ENCODE data around the gene B4GALNT2.

Gene B4GALNT2

GRCh38 chr17:49191917-49192741 lies 59.6 kb downstream of the B4GALNT2 start:
- H3K4me3 ChIP-seq (ENCODE audit: low read depth, low read length), result peak overlapping the region; percentile 83
- DNase-seq (ENCODE audit: low read depth, low spot score), result peak; percentile 41
- ChIA-PET CTCF (interaction anchor here (0.9 to 17.4 kb wide), 8 partner anchors 10 to 106 kb away, joined by 3 to 165 read pairs (median 3); partner anchors contain the start of gene PHOSPHO1), POLR2A (interaction anchor here (0.7 kb wide), 1 partner anchor 45 kb away, joined by 4 read pairs; no protein-coding TSS in a partner anchor)
- TF ChIP-seq, protein P1, sequence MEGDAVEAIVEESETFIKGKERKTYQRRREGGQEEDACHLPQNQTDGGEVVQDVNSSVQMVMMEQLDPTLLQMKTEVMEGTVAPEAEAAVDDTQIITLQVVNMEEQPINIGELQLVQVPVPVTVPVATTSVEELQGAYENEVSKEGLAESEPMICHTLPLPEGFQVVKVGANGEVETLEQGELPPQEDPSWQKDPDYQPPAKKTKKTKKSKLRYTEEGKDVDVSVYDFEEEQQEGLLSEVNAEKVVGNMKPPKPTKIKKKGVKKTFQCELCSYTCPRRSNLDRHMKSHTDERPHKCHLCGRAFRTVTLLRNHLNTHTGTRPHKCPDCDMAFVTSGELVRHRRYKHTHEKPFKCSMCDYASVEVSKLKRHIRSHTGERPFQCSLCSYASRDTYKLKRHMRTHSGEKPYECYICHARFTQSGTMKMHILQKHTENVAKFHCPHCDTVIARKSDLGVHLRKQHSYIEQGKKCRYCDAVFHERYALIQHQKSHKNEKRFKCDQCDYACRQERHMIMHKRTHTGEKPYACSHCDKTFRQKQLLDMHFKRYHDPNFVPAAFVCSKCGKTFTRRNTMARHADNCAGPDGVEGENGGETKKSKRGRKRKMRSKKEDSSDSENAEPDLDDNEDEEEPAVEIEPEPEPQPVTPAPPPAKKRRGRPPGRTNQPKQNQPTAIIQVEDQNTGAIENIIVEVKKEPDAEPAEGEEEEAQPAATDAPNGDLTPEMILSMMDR (IDR thresholded peaks at IDR 0.05; ENCODE audit: insufficient read depth, low read length, missing control alignments), result peak; percentile 40

DNA sequence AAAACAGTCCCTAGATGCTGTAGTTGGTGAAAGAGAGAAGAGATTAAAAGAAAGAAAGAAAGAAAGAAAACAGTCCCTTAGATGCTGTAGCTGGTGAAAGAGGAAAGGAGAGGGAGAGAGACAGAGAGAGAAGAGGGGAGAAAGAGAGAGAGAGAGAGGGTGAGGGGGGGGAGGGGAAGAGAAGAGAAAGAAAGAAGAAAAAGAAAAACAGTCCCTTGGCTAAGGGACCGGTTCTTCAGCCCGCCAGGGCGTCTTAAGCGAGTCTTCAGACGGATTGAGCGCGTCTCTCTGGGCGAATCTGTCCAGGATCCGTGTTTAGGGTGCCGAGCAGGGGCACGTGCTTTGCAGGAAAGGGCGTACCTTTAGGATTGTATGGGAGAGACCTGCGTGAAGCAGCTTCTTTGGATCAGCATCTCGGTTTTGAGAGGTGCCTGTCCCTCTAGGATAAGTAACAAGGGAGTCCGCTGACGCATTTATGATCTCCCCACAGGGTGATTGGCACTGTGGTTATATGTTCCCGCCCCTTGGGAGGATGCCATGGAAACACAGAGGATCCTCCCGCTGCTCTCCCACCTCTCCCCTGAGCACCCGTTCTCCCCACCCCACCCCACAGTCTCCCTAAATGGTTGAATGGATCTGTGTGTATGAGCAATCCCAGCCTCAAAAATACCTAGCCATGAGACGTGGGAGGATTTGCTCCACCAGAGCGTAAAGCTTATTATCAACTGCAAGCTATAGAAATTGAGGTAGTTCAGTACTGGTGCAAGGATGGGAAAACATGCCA lies 61.1 kb downstream of the B4GALNT2 start:
- POLR2A ChIA-PET, result interaction anchor here (0.6 kb wide), 1 partner anchor 134 kb away, joined by 3 read pairs; no protein-coding TSS in a partner anchor
- DNase-seq (ENCODE audit: low read depth, low spot score), result no peak
- TF ChIP-seq, protein P1 (IDR thresholded peaks at IDR 0.05; ENCODE audit: insufficient read depth, low read length, missing control alignments), result no peak
- CTCF ChIA-PET, result interaction anchor here (1.1 to 17.4 kb wide), 2 partner anchors 14 to 34 kb away, joined by 3 to 165 read pairs; partner anchors contain the start of gene PHOSPHO1
- H3K4me3 ChIP-seq (ENCODE audit: low read depth, low read length), result peak overlapping the region; percentile 83

DNA sequence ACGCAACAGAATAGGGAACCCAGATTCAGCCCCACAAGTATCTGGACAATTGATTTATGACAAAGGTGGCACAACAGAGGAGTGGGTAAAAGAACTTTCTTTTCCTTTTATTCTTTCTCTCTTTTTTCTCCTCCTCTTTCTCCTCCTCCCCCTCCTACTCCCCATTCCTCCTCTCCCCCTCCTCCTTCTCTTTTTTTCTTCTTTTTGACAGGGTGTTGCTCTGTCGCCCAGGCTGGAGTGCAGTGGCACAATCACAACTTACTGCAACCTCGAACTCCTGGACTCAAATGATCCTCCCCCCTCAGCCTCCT lies 61.7 kb downstream of the B4GALNT2 start:
- TF ChIP-seq, protein P1 (IDR thresholded peaks at IDR 0.05; ENCODE audit: insufficient read depth, low read length, missing control alignments), result no peak
- ChIA-PET CTCF (interaction anchor here (1.1 to 17.4 kb wide), 3 partner anchors 13 to 97 kb away, joined by 3 to 165 read pairs (median 4); partner anchors contain the start of gene PHOSPHO1), POLR2A (no interaction called here)
- H3K4me3 ChIP-seq (ENCODE audit: low read depth, low read length), result no peak overlapping the region; the same call in 1 of the 2 replicates
- DNase-seq (ENCODE audit: low read depth, low spot score), result no peak

DNA sequence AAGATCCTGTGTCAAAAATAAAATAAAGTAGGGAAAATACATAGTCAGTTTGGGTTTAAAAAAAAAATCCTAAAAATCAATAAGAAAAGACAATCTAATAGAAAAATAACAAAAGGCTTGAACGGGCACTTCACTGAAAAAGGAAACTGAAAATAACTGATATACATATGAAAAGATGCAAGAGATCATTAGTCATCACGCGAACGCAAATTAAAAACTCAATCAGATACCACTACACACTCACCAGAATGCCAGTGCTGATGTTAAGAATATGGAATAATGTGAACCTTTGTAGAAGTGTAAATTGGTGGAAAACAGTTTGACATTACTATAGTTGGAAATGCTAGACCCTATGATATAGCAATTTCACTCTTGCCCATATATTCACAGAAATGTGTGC lies 63.2 kb downstream of the B4GALNT2 start:
- ChIA-PET CTCF (interaction anchor here (1.6 to 17.4 kb wide), 2 partner anchors 32 to 95 kb away, joined by 4 to 165 read pairs; partner anchors contain the start of gene PHOSPHO1), POLR2A (no interaction called here)
- no peak overlapping the region for H3K4me3 ChIP-seq (ENCODE audit: low read depth, low read length)

DNA sequence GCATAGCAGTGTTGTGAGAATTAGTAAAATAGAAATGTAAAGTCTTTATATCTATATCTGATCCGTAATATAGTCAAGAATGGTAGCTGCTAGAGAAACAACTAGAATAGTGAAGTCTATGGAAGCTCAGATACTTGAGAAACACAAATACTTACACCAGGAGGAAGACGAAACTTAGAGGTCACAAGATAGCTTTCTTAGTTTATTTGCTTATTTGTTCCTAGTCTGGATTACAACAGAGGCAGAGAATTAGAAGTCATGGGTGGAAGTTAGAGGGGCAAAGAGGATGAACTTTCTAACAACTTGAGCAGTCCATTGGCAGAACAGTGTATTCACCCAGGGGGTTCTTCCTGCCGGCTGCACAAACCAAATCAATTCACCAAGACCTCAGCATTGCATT lies 64.0 kb downstream of the B4GALNT2 start:
- TF ChIP-seq, protein P1 (IDR thresholded peaks at IDR 0.05; ENCODE audit: insufficient read depth, low read length, missing control alignments), result no peak
- H3K4me3 ChIP-seq (ENCODE audit: low read depth, low read length), result no peak overlapping the region
- ChIA-PET CTCF (interaction anchor here (17.4 kb wide), 1 partner anchor 31 kb away, joined by 165 read pairs; the partner anchor contains the start of gene PHOSPHO1), POLR2A (no interaction called here)
- DNase-seq (ENCODE audit: low read depth, low spot score), result no peak

More for the DNA sequence above, 63.2 kb downstream of the B4GALNT2 start:
- no peak for DNase-seq (ENCODE audit: low read depth, low spot score)
- TF ChIP-seq, protein P1 (IDR thresholded peaks at IDR 0.05; ENCODE audit: insufficient read depth, low read length, missing control alignments), result no peak
